ENCODE data around the gene HNRNPA2B1.
"Not testable (repeated sequence)": the region's sequence is repeated elsewhere in the genome, so short reads cannot be mapped to it uniquely, and the experiment has no call there.

Gene HNRNPA2B1

DNA sequence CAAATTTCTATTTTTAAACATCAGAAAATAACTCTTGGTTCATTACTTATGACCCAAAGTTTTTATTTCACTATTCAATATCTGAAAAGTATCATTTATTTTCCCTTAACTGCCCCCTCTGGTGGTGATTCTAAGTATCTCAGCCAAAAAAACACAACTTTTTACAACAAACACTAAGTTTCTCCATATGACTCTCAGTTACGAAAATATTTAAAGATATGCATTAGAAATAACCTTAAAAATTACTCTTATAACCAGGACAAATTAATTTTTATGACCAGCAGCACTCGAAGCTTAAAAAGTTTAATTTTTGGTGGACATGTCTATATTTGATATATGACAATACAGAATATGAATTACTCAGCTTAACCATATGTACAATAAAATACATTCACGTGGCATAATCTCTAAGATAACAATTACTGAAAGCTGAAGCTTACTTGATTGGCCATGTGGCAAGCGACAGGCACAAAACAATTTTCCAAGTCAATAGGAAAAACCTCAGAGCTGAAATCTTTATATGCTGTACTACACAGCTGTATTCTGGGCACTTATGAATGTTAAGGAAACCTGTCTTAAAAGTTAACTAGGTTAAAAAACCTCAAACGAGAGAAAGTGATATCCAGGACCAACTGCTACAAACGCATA, 2.3 kb downstream of the HNRNPA2B1 start:
- peak; percentile 53 for DNase-seq

DNA sequence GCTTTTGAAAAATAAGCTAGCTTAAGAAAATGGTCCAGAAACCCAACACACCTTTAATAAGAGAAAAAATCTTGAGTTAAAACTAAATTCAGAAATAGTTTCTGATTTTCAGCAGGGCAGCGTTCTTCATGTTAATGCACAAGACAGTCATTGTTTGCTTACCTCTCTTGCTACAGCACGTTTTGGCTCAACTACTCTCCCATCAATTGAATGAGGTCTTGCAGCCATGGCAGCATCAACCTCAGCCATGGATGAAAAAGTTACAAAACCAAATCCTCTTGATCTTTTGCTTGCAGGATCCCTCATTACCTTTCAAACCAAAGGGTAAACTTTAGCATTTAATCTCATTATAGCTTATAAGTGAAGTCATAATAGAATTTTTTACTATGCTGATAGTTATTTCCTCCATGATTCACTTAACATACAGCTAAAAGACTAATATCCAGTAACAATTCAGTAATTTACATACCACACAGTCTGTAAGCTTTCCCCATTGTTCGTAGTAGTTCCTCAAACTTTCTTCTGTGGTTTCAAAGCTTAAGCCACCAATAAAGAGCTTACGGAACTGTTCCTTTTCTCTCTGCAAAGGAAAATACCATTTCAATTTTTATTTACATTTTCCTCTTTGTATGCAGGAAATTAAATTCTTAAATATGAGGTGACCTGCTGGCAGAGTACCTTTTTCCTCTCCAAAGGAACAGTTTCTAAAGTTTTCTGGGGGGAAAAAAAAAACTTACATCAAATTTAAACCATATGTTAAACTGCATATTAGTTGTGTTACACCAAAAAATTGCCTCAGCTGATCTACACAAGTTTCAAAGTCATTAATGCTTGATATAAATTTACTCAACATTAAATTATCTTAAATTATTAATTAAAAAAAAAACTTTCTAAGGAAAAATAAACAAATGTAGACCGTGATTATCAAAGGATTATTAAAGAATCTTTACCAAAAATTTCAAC, 3.1 kb downstream of the HNRNPA2B1 start:
- DNase-seq, result no peak

DNA sequence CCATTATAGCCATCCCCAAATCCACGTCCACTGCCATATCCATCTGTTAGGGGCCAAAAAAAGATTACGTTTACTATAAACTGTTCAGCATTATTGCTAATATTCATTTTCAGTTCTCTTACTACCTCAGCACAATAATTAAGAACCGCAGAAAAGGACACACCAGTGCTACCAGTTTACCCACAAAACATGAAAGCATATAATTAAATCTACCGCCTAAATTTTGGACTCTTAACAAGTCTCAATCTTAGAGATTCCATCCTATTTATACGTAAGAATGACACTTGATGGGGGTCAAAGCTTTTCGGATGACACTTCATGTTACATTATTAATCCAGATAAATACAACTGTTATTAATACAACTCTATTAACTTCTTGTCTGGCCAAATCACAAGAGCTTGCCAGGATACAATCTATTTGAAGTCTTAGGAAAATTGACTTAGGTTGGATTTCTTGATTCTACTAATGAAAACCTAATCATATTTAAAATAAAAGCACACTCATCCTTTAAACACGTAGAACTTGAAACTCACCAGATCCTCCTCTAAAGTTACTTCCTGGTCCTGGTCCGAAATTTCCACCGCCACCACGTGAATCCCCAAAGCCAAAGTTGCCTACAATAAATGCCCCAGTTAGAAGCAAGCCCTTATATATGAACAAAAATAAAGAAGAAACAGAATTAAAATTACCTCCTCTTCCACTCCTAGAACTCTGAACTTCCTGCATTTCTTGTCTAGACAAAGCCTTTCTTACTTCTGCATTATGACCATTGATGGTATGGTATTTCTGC, 4.5 kb downstream of the HNRNPA2B1 start:
- DNase-seq, result no peak

DNA sequence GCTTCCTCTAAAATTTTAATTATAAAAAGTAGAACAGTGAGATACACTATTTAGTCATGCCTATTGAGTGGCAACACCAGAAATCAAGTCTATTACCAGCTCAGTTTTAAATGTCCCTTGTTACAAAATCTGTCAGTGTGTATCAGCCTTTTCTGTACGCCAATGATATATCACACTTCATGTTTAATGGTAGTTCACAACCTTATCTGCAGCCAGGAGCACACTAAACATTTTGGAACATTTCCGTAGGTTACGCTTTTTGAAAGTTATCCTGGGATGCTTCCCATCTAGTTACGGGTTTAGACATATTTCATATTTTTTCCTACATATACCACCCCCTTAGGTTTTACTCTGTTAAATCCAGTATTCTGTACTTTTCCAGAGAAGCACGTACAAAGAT, 5.4 kb downstream of the HNRNPA2B1 start:
- no peak for DNase-seq

DNA sequence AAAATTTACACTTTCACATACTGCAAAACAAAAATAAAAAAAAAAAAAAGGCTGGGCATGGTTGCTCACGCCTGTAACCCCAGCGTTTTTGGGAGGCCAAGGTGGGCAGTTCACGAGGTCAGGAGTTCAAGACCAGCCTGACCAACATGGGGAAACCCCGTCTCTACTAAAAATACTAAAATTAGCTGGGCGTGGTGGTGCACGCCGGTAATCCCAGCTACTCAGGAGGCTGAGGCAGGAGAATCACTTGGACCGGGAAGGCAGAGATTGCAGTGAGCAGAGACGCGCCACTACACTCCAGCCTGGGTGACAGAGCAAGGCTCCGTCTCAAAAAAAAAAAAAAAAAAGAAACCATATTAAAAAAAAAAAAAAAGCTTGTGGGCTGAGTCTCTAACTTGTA, 5.8 kb downstream of the HNRNPA2B1 start:
- DNase-seq, result not testable (repeated sequence)

DNA sequence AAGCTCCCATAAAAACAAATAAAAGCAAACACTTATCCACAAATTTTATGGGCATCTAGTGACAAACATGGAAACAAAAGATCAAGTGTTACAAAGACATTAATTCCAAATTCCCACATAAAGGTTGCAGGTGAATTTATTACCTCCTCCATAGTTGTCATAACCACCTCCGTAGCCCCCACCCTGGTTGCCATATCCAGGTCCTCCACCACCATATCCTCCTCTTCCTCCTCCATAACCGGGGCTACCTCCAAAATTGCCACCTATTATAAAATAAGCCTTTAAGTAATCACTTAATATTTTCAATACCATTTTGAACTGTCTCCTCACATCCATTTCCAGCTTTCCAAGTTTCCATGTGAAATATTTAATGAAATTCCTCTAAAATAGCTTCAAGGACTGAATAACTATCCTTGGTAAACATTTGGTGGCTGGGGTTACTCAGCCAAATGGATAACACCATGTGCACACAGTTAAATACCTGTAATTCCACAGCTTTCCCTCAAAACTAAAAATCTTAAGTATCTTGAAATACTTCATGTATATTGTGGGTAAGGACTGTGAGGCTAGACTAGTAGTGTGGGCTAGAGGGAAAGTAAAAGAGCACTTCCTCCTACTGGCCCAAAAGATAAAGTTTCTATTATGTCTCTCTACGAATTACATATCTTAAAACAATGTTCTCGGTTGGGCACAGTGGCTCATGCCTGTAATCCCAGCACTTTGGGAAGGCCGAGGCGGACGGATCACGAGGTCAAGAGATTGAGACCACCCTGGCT, 6.9 kb downstream of the HNRNPA2B1 start:
- DNase-seq, result no peak

DNA sequence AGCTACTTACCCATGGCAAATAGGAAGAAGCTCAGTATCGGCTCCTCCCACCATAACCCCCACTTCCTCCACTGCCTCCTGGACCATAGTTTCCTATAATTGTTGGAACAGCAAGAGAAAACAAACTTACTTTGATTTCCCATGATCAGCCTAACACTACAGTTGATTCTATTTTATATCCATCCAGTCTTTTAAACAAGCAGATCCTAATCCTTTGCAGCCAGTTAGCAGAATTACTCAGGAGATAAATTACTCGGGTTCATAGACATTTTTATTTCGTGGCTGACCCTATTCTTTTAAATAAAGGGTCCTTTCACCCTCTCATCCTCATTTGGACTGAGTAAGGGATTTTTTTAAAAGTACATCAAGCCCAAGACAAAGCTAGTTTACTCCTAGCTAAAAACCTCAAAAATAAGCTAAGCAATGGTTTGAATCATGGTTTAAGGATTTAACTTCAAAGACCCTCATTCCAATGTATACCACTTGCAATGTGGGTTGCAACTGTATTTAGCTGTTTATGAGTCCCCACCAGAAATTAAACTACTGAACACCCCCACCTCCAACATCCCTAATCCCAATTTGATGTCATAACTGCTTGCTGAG, 8.0 kb downstream of the HNRNPA2B1 start:
- no peak for DNase-seq

DNA sequence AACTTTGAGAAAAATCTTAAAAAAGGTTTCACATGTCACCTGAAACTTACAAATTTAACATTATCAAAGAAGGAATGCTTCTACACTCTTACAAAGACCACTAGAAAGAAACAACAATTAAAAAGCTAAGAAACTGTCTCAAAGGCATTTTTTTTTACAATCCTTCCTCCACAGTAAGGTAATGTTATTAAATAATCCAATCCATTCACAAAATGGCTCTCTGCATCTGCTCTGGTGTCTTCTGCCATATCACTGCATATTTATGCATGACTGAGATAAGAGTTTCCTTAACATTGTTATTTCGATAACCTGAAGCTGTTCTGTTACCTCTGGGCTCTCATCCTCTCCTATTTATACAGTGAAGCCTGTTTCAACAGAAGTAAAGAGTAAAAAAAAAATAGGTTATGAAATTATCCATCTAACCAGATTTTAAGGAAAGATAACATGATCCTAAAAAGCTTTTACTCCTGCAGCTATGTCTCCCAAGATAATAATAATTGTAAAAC, 8.5 kb downstream of the HNRNPA2B1 start:
- no peak for DNase-seq

DNA sequence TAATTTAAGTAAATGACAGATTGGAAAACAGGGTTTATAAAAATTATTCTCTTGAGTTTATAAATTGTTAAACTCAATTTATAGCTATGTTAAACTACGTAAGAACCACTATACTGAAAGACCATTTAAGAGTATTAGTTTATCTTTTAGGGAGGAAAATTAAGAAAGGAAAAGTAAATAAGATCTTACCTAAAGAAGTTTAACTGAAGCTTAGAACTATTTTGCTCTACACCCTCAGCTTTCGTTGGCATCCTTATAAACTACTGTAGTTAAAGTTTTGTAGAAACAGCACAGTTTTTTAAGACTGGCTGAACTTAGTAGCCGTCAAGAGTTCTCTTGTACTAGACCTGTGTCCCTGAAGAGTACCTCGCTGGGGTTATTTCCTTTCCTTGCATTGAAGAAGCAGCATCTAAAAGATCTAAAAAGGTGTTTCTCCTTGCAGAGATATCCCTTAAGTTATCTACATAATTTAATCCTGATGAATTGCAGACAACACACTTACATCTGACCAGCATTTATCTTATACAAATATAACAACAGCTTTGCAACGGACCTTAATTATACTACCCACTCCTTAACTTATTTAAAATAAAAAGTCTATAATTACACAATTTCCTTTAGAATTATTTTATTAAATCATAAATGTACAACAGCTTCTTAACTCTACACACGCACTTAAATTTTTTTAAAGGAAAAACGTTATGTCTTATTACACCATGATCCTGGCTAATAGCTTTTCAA, 9.1 kb downstream of the HNRNPA2B1 start:
- no peak for DNase-seq

DNA sequence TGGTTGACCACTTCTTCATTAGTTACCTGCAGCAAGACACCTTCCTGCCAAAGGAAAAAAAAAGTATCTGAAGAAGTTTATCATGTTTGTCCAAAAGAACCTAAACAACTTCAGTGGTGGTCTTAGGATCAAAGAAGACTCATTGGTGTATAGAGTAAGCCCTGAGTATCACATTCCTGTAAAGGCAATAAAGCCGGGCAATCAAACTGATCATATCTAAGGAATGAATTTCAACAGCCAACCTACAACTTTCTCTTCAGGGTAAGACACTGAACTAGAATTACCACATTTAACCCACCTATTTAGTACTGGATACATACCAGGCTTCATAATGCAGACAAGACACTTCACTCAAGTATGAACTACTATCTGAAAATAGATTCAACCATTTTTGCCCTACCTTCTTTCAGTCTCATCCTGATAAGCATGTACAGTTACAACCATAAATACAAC, 10.1 kb downstream of the HNRNPA2B1 start:
- no peak for DNase-seq

DNA sequence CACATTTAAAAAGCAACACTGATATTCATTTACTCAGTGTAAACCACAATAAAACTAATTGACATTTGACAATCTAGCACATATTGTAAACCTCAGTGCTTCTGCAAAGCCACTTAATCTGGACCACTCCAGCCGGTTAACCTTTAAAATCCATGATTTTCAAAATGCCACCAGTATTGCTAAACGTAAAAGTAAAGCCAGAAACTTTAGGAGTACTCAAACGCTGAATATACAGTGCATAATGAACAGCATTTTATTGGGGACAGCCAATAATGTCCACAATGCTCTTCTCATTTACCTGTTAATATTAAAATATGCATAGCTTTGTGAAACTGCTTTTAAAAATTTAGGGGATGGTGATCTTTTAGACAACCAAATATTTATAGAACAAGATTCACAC, 10.8 kb downstream of the HNRNPA2B1 start:
- DNase-seq, result no peak

DNA sequence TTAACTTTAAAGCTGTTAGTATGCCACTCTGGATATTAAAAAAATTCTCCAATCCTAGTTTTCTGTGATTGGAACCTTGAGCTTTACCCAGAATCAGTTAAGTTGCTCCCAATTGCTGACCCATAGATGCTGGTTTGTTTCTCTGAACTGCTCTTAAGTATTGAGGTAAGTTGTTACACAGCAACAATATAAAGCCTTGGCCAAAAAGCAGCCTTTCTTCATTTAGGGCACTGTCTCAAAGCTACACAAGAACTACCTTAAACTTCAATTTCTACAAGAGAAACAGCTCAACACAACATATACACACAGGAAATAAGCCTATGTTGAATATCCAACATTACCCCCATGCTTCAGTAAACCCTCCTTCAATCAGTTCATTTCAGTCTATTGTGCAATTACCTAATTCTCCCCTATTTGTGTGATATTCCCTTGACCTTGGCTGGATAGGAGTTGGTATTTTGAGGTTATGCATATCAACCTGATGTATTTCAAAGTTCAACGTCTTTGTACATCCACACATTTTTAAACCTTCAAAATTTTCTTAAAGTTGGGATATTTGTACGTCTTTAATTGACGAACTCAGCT, 11.5 kb downstream of the HNRNPA2B1 start:
- DNase-seq, result no peak

DNA sequence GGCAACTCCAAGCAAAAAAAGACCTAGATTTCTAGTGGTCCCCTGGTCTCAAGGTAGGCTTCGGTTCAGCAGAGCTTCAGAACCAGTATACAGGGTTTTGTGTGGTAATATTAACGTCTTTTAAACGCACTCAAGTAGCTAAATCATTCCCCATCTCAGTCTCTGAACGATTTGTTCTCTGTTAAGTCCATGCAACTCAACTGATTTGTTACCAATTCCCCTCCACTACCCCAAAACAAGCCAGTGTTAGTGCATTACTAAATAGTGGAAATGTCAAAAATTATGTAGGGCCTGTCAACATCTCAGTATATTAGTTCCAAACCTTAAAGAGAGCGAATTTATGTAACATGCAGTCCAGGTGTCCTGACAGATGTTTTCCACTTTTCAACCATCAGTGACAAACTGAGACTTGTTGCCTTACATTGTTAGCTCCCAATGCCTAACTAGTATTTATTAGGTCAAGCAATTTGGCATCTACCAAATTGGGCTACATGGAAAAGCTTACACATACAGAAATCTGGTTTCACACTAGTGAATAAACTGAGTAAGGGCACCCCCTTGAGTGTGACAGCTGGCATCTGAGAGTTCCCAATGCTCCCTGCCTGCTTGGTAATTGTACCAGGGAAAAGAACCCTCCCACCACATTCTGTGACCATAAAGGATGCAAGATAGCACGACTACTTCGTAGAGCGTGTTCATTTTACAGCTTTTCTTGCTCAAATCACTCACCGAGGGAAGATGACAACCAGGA, 12.2 kb downstream of the HNRNPA2B1 start:
- no peak for DNase-seq

DNA sequence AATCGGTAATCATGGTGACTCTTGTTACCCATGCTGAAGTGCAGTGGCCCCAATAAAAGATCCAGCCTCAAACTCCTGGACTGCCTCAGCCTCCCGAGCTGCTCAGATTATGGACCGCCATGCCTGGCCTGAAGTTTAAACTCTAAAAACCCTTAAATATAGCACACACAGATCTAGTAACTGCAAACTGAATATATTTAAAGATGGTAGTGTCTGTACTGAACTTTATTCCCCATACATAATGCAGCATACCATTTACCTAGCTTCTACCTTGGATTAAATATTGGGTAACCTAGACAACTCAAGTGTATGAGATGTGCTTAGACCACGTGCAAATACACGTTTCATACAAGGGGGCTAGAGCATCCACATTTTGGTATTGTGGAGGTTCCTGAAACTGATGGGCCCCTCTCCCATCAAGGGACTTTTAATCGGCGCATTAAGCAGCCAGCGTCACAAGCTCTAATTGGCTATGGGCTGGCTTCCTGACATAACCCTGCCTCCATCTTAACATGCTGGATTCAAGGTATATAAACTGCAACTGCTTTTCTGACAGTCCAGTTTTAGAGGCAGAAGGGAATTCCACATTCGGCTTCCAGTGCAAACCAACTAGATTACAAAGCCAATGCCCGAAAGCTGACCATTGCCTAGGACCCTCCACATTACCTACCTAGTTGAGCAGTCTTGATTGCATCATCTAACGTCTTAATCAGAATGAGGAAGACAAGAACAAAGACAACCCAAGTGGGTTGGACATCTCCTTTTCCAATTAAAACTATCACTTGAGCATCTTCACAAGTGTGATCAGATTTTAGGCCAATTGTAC, 13.0 kb downstream of the HNRNPA2B1 start:
- DNase-seq, result no peak

DNA sequence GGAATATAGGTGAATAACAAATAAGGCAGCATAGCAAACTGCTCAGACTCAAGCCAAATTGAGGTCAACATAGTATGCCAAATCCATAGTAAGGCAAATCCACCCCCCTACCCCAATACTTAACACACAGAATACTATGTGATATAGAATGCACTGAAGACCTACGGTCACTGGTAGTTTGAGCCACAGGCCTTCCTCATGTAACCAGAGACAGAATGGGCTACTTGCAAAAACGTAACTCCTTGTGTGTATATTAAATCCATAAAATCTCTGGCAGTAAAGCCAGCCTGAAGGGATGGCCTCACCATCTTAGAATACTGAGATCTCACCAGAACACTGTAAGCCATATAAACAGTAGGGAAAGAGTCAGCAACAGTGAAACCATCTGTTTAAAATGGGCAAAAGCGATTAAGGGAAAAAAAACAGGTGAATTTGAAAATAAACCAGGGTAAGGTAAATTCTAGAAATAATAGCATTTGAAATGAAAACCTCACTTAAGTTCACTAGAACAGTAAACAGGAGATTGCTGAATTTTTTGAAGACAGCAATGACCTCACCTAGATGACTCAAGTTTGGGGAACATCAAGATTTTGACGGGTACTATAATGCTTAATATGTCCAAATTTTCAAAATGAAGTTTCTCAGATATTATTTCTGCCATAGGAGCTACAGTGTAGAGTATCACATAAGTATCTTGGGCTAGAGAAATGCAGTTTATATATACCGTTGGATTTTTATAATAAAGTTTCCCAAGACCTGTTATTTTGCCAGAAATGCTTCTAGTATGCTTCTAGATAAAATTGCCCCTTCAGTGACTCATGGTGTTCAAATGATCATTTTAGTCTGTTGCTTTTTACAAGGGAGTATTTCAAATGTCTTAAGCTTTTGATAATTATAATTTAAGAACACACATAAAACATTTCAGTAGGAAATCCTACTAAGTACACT, 13.9 kb downstream of the HNRNPA2B1 start:
- DNase-seq, result no peak

DNA sequence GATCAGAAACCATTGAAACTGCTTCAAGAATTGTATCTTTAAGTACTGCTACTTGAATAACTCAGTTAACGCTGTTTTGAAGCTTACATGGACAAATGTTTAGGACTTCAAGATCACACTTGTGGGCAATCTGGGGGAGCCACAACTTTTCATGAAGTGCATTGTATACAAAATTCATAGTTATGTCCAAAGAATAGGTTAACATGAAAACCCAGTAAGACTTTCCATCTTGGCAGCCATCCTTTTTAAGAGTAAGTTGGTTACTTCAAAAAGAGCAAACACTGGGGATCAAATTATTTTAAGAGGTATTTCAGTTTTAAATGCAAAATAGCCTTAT, 14.7 kb downstream of the HNRNPA2B1 start:
- DNase-seq, result no peak

DNA sequence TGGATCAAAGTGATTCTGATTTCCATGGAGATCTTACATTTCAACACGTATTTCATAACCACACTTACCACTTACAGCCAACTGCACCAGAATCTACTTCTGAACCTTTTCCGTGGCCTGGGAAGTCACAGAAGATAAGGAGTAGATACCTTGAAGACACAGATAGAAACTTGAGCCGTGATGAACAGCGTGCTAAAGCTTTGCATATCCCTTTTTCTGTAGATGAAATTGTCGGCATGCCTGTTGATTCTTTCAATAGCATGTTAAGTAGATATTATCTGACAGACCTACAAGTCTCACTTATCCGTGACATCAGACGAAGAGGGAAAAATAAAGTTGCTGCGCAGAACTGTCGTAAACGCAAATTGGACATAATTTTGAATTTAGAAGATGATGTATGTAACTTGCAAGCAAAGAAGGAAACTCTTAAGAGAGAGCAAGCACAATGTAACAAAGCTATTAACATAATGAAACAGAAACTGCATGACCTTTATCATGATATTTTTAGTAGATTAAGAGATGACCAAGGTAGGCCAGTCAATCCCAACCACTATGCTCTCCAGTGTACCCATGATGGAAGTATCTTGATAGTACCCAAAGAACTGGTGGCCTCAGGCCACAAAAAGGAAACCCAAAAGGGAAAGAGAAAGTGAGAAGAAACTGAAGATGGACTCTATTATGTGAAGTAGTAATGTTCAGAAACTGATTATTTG, 15.3 kb downstream of the HNRNPA2B1 start:
- DNase-seq, result no peak
